ENCODE measurements around the gene AFF1.

The AFF1 gene

GRCh38 chr4:86894455-86894854 lies 40.4 kb upstream of the AFF1 start:
- H3K4me3 ChIP-seq (ENCODE audit: low read depth, low read length) = no peak overlapping the region
- in situ Hi-C loops (cut with HindIII; ENCODE audit: low sequenced_read_pairs) = no loop called here
- DNase-seq (ENCODE audit: low read depth) = no peak
- TF ChIP-seq, protein P1, sequence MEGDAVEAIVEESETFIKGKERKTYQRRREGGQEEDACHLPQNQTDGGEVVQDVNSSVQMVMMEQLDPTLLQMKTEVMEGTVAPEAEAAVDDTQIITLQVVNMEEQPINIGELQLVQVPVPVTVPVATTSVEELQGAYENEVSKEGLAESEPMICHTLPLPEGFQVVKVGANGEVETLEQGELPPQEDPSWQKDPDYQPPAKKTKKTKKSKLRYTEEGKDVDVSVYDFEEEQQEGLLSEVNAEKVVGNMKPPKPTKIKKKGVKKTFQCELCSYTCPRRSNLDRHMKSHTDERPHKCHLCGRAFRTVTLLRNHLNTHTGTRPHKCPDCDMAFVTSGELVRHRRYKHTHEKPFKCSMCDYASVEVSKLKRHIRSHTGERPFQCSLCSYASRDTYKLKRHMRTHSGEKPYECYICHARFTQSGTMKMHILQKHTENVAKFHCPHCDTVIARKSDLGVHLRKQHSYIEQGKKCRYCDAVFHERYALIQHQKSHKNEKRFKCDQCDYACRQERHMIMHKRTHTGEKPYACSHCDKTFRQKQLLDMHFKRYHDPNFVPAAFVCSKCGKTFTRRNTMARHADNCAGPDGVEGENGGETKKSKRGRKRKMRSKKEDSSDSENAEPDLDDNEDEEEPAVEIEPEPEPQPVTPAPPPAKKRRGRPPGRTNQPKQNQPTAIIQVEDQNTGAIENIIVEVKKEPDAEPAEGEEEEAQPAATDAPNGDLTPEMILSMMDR (IDR thresholded peaks at IDR 0.05; ENCODE audit: low read depth, low read length, missing control alignments) = no peak

DNA sequence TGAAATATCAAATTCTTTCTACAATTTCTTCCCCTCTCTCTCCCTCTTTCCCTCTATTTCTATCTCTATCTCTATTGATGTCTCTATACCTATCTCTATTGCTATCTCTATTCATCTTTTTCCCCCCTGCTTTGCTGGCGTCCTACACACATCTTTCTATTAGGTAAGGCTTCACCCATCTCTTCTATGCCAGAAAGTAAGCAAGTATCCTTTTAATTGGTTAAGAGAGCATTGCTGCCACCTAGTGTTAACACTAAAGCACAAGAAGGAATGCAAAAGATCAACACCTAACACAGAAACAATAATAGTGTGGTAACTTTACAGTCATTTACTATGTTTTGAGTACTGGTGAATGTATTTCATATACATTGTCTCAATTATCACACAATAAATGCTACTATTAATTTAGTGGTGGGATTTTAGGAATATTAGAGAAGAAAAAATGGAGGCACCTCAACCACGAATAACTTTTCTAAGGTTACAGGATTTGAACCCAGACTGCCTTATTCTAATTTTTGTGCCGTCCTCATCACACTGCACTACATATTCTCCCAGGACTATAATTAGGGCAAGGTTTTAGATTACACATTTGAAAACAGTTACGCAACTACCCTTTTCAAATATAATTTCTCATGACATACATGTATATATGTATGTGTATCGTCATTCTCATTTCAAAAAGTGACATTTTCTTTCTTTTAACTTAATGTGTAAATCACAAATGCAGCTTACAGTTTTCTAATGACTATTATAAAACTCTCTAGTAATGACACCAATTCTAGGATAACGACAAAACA lies 38.9 kb upstream of the AFF1 start:
- TF ChIP-seq, protein P1 (IDR thresholded peaks at IDR 0.05; ENCODE audit: low read depth, low read length, missing control alignments) = peak; percentile 39
- H3K4me3 ChIP-seq (ENCODE audit: low read depth, low read length) = no peak overlapping the region
- DNase-seq (ENCODE audit: low read depth) = peak; percentile 72
- in situ Hi-C loops (cut with HindIII; ENCODE audit: low sequenced_read_pairs) = no loop called here

- in situ Hi-C loops (cut with HindIII; ENCODE audit: low sequenced_read_pairs) = no loop called here
- TF ChIP-seq, protein P1 (IDR thresholded peaks at IDR 0.05; ENCODE audit: low read depth, low read length, missing control alignments) = no peak
- no peak for DNase-seq (ENCODE audit: low read depth)
- no peak overlapping the region for H3K4me3 ChIP-seq (ENCODE audit: low read depth, low read length)
Measured at GRCh38 chr4:86896596-86896995, 38.2 kb upstream of the AFF1 start.

DNA sequence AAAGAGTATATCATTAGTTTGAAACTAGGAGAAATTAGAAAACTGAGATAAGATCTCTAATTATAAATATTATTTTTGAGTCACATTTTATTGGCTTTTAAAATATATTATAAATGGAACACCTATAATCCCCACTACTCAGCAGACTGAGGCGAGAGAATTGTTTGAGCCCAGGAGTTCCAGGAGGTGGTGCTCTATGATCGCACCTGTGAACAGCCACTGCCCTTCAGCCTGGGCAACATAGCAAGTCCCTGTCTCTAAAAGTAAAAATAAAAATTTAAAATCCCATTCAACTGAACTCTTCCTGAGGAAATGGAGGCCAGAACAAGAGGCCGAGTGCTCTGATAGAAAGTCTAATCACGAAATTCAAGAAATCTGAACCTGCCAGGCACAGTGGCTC lies 36.2 kb upstream of the AFF1 start:
- TF ChIP-seq, protein P1 (IDR thresholded peaks at IDR 0.05; ENCODE audit: low read depth, low read length, missing control alignments) = peak; percentile 24
- in situ Hi-C loops (cut with HindIII; ENCODE audit: low sequenced_read_pairs) = no loop called here

DNA sequence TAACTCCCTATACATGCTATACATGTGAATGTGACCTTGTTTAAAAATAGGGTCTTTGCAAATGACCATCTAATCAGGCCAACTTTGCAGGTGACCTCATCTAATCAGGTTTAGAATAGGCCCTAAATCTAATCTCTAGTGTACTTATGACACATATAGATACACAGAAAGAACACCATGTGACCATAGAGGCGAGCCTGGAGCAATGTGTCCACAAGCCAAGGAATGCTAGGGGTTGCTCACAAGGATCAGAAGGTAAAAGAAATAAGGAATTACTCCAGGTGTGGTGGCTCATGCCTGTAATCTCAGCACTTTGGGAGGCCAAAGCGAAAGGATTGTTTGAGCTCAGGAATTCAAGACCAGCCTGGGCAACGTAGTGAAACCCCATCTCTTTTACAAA lies 32.9 kb upstream of the AFF1 start:
- in situ Hi-C loops (cut with HindIII; ENCODE audit: low sequenced_read_pairs) = loop anchor here (25.0 kb wide), 1 partner anchor 390 kb away; no protein-coding TSS in a partner anchor
- no peak for DNase-seq (ENCODE audit: low read depth)
- TF ChIP-seq, protein P1 (IDR thresholded peaks at IDR 0.05; ENCODE audit: low read depth, low read length, missing control alignments) = no peak
- H3K4me3 ChIP-seq (ENCODE audit: low read depth, low read length) = no peak overlapping the region

More for the DNA sequence above, 36.2 kb upstream of the AFF1 start:
- no peak for DNase-seq (ENCODE audit: low read depth)
- no peak overlapping the region for H3K4me3 ChIP-seq (ENCODE audit: low read depth, low read length)

GRCh38 chr4:86908251-86908657 lies 26.6 kb upstream of the AFF1 start:
- DNase-seq (ENCODE audit: low read depth) = no peak
- in situ Hi-C loops (cut with HindIII; ENCODE audit: low sequenced_read_pairs) = loop anchor here (25.0 kb wide), 1 partner anchor 396 kb away; no protein-coding TSS in a partner anchor
- TF ChIP-seq, protein P1 (IDR thresholded peaks at IDR 0.05; ENCODE audit: low read depth, low read length, missing control alignments) = no peak
- H3K4me3 ChIP-seq (ENCODE audit: low read depth, low read length) = no peak overlapping the region

Data from astrocyte of the cerebellum (primary cell).